NCI-H1048 (cell line): ENCODE results near the gene WNT7B.

Experiments used
- DNase-seq: peaks from one replicate; lab custom pipeline; 2025; lab: John Stamatoyannopoulos, UW

The WNT7B gene

GRCh38 chr22:45906946-45907345 lies 70.0 kb downstream of the WNT7B start:
- DNase-seq = no peak

DNA sequence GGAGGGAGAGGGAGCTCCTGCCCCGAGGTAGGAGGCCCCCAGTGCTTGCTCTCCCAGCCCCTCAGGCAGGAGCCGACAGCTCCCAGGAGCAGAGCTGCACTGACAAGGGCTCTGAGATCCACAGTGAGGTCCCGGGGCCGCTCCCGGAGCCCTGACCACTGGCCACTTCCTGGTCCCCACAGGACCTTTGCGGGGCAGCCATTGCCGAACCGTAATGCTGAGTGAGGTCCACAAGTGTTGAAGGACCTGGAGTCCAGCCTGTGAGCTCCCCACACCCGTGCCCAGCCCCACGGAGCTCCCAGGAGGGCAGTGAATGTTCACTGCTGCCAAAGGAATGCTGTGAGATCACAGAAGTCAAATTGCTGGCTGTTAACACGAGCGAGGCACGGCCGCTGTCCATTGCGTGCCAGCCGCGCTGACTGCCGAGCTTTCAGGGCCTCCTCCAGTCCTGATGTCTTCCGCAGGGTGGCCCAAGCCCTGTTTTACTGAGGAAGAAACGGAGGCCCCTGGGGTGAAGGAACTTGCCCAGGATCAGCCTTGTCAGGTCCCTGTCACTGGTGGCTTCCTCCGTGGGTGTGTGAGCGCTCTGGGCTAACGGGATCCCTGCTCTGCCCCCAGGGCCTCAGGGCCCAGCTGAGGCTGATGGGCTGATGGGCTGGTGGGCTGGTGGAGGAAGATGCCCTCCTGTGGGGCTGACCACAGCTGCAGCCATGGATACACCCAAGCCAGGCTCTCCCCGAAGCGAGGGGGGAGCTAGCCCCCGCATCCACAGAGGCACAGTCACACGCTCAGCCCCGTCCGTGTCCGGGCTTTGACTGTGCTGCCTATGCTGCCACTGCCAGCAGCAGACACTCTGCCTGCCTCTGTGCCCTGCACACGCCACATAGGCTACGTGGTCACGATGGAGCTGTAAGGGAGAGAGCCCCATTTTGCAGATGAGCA lies 70.8 kb downstream of the WNT7B start:
- DNase-seq = no peak

GRCh38 chr22:45905326-45905923 lies 71.5 kb downstream of the WNT7B start:
- DNase-seq = no peak

- no peak for DNase-seq
Measured at GRCh38 chr22:45904236-45904635, 72.7 kb downstream of the WNT7B start.

GRCh38 chr22:45903355-45904135 lies 73.4 kb downstream of the WNT7B start:
- no peak for DNase-seq

- no peak for DNase-seq
Measured at GRCh38 chr22:45897736-45898135, 79.2 kb downstream of the WNT7B start.

- DNase-seq = no peak
Measured at GRCh38 chr22:45896964-45897538, 79.9 kb downstream of the WNT7B start.

DNA sequence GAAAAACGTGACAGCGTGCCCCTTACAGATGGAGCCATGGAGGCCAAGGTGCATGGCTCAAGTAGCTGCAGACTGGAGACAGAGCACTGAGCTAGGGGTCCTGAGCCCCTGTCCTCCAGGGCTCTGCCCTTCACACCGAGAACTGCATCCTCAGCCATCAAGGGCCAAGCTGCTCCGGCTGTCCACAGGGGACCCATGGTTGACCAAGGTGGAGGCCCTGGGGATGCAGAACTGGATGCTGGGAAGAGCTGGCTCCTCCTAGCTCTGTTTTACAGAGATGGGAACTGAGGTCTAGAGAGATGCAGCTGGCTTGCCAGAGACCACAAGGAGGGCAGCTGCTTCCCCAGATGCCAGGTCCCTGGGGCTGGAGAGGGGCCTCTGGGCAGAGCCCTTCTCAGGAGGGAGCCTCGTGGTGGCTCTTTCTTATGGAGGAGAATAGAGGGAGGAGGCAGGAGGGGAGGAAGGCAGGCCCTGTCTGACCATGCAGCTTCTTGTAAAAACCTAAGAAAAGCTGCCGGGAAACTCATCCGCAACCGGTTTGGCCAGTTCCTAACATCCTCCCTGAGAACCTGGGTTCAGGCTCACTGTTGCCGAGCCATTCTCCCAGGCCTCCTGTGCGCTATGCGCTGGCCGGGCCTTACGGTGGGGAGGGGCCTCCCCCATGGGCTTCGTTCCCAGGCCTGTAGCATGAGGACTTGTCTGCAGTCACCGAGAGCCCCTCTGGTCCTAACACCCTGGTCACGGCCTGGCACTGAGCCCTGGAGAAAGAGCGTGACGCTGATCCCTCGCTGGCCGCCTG lies 80.6 kb downstream of the WNT7B start:
- DNase-seq = no peak

- DNase-seq = no peak
Measured at GRCh38 chr22:45895436-45896152, 81.4 kb downstream of the WNT7B start.

- DNase-seq = no peak
Measured at GRCh38 chr22:45893516-45893915, 83.4 kb downstream of the WNT7B start.

DNA sequence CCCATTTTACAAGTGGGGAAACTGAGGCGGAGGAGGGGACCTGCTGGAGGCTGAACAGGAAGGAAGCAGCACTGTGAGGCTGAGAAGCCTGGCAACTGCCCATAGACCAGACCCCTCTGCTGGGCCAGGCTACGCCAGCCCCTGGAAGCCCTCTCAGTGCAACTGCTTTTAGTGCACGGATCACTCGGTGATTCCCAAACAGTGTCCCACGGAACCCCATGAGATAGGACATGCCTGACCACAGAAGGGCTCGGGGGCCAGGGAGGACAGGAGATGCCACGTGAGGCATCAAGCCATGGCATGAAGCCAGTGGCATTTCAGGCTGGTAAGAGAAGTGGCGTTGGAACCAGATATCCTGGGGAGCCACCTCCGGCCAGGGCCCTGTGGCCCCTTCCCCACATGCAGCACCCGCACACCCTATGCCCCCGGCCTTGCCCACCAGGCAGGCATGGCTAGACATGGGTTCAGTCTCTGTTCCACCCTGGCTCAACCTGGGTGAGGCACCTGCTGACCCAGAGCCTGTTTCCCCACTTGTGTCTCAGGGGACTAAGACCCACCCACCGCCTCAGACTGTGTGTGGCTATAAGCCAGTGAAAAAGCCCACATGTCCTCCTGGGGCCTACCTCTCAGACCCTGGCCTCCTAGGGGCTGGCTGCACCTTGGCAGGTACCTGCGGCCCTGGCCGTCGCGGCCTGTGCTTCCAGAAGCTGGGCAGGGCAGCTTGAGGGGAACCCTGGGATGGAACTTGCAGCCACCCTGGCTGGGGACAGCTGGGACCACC lies 84.1 kb downstream of the WNT7B start:
- DNase-seq = no peak

DNA sequence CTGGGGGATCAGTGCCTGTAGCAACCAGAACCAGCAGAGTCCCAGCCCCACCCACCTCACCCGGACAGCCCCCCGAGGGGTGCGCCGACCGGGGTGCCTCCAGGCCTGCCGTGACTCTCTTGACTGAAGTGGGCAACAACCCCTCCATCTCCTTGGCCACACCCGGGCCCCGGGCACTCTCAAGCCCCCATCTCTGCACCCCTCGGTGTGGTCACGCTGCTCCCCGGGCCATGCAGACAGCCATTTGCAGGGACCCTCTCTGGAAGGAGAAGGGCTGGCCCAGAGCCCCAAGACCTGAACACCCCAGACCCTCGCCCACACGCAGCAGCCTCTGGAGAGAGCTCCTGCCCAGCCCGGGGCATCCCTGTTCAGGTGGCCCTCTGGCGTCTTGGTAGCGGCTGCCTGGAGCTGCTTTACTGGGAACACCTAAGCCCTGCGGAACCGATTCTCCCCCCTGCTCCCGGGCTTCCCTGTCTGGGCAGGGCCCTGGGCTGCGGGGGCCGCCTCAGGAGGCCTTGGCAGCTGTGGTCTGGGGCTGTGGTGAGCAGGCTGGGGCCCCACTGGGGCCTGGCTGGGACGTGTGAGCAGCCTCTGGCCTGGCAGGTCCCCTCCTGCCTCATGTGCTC lies 84.9 kb downstream of the WNT7B start:
- no peak for DNase-seq

- DNase-seq = no peak
Measured at GRCh38 chr22:45891471-45891995, 85.4 kb downstream of the WNT7B start.

GRCh38 chr22:45891021-45891421 lies 85.9 kb downstream of the WNT7B start:
- DNase-seq = no peak

DNA sequence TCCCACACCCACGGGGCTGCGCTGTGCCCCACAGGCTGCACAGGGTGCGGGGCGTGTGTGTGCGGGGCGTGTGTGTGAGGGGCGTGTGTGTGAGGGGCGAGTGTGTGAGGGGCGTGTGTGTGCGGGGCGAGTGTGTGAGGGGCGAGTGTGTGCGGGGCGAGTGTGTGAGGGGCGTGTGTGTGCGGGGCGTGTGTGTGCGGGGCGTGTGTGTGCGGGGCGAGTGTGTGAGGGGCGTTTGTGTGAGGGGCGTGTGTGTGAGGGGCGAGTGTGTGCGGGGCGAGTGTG lies 86.7 kb downstream of the WNT7B start:
- no peak for DNase-seq

DNA sequence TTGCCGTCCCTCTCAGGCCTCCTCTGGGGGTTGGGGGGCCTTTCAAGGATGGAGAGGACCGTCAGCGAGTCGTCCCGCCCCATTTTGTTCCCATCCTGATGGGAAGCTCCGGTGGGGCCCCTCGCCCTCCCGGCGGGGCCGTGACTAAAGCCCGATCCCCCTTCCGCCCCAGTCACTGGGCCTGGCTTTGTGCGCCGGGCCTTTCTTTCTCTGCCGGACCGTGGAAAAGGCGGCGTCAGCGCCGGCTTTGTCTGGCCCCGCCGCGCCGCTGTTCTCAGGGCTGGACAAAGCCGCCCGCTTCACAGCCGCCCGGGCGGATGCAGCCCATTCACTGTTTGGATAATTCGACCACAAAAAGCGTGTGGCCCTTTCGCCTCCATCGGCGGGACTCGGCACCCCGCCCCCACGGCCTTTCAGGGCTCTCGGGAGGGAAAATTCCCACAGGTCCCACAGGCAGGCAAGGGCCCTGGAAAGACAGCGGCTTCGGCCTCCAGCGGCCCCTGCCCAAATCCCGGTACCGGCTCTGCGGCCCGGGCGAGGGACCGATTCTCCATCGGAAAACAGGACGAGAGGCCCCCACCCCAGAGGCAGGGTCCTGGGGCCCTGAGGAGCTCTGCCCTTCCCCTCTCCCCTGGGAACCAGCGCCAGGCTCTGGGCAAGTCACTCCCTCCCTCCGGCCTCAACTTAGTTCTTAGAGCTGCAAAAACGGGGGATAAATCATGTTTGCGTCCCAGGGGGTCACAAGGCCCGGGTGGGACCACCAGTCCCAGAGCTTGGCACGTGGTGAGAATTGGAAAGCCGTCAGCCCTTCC lies 87.2 kb downstream of the WNT7B start:
- DNase-seq = no peak

DNA sequence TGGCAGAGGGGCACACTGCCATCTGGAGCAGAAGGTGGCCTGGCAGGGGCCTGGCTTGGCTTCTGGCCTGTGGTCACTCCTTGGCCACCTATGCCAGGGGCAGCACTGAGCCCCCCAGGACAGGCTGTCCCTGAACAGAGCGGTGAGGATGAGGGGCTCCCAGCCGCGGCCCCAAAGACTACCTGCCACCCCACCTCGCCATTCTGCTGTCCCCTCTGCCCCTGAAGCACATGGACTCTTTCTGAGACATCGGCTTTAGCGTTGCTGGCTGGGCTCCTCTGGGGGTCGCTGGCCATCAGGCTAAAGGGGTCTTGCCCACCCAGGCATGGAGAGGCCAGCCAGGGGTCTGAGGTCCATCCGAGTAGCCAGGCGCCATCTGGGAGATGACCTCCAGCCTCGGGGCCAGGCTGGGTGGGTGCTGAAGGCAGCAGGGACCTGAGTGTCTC lies 87.8 kb downstream of the WNT7B start:
- DNase-seq = no peak

- no peak for DNase-seq
Measured at GRCh38 chr22:45888221-45889092, 88.5 kb downstream of the WNT7B start.
